NT2/D1 (cell line): Measurements from ENCODE around the gene PITPNM2.
A peak's percentile ranks its signal among the peaks of the same experiment; 100 is the strongest.

Experiments used
- DNase-seq: peaks from one replicate; pipeline ENCODE4 v3.0.0-alpha.2; 2011; ENCODE audit warnings: low read depth, low spot score
- H3K27me3 ChIP-seq: 2 replicates; pipeline ENCODE4 v1.6.0; 2011; ENCODE audit warnings: mild to moderate bottlenecking; ENCODE audit not compliant: insufficient read length, insufficient read depth
- H3K36me3 ChIP-seq: 2 replicates; pipeline ENCODE4 v1.6.1; 2011; ENCODE audit warnings: mild to moderate bottlenecking, low read length, mixed read lengths; ENCODE audit not compliant: insufficient read depth, insufficient read length
- H3K4me1 ChIP-seq: 2 replicates; pipeline ENCODE4 v1.5.1; 2011; ENCODE audit not compliant: insufficient read depth, insufficient read length
- H3K4me3 ChIP-seq: 2 replicates; pipeline ENCODE4 v1.5.1; 2011; ENCODE audit warnings: low read depth; ENCODE audit not compliant: insufficient read length
- H3K9ac ChIP-seq: 2 replicates; pipeline ENCODE4 v1.6.0; 2011; ENCODE audit warnings: low read depth; ENCODE audit not compliant: insufficient read length
- H3K9me3 ChIP-seq: 2 replicates; pipeline ENCODE4 v1.5.1; 2011; ENCODE audit warnings: mild to moderate bottlenecking, low read length; ENCODE audit not compliant: insufficient read depth
- SUZ12 ChIP-seq: IDR thresholded peaks from 2 replicates; pipeline ENCODE4 v1.6.1; 2011; ENCODE audit not compliant: insufficient read length, insufficient read depth; ENCODE audit errors: extremely low read depth
- YY1 ChIP-seq: IDR thresholded peaks from 2 replicates; pipeline ENCODE4 v1.6.1; 2011; ENCODE audit not compliant: insufficient read length, insufficient read depth
- ZNF274 ChIP-seq: IDR thresholded peaks from 2 replicates; pipeline ENCODE4 v1.6.1; 2011; ENCODE audit warnings: mild to moderate bottlenecking, low read depth, low read length

Gene PITPNM2

DNA sequence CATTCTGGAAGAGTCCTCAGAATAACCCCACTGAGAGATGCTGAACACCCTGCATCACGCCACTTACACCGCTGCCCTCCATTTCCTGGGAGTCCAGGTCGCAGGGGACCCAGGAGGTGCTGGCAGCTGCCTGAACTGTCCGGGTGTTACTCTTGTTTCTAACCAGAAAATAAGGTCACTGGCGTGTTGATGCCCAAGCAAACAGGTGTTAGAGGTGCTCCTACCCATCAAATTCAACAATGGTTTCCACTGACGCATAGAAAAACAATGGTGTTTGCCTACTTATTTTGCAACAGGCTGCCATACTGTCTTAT lies 23.8 kb downstream of the PITPNM2 start:
- Histone ChIP-seq H3K9ac (no peak overlapping the region), H3K4me1 (no peaks in the 10 kb centered on the region), H3K4me3 (no peak overlapping the region), H3K36me3 (no peaks in the 10 kb centered on the region), H3K9me3 (no peaks in the 10 kb centered on the region), H3K27me3 (no peaks in the 10 kb centered on the region)
- TF ChIP-seq SUZ12 (no peak), ZNF274 (no peak), YY1 (no peak)
- no peak for DNase-seq

DNA sequence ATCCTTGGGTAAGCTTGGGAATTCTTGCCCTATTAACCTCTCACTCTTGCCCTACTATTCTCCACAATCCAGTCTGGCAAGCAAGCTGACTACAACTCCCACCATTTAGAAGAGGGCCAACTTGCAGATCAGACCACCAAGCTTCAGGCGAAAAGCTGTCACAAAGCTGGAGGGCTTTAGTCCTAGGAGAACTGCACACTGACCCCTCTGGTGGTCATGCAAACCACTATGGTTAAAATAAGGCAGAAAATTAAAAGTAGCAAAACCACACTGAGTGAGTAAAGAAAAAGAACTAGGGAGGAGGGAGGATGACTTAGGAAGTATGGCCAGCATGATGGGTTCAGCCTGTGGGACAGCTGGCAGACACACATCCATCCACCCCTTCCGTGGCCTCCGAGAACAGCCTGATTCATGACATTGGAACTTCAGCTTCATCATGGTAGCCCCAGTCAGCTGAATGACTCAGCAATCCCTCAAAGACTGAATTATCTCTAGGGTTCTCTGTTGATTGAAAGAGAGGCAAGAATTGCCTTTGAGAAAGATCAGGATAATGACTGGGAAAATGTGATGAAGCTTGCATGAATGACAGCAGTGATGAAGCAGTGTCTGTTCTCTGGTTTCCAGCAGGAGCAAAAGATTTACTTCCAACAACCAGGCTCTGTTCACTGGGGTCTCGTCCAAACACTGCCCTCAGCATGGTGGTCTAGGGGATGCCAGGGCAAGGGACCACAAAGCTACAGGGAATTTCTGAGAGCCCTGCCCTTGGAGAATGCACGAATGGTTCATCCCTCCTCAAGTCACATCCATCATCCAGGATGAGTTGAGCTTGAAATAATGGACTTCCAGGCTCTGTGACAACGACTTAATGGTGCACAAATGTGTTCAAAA lies 24.4 kb downstream of the PITPNM2 start:
- Histone ChIP-seq H3K9ac (no peak overlapping the region), H3K36me3 (no peaks in the 10 kb centered on the region), H3K9me3 (no peaks in the 10 kb centered on the region), H3K4me3 (no peak overlapping the region), H3K4me1 (no peaks in the 10 kb centered on the region), H3K27me3 (no peaks in the 10 kb centered on the region)
- no peak for DNase-seq
- TF ChIP-seq YY1 (no peak), ZNF274 (no peak), SUZ12 (no peak)

DNA sequence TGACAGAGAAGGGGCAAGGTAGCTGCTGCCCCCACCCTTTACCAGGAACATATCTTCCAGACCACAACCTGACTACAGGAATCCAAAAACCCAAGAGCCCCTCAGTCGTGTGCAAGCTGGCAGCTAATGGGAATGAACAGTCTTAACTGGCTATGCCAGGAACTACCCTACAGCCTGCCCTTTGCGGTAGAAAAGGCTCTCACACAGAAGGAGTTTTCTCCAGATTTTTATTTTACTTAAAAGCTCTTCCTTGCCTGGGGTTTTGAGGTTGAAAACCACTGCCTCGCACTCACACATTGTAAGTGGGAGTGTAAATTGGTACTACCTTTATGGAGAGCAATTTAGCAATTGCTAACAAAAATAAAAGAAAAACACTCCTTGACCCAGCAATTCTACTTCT lies 28.3 kb downstream of the PITPNM2 start:
- Histone ChIP-seq H3K4me3 (no peak overlapping the region), H3K4me1 (peaks cover 10% of the 10 kb centered on the region), H3K9me3 (no peaks in the 10 kb centered on the region), H3K27me3 (no peaks in the 10 kb centered on the region), H3K9ac (no peak overlapping the region), H3K36me3 (no peaks in the 10 kb centered on the region)
- DNase-seq = no peak
- TF ChIP-seq SUZ12 = no peak
- no peak for TF ChIP-seq ZNF274
- TF ChIP-seq YY1 = no peak

DNA sequence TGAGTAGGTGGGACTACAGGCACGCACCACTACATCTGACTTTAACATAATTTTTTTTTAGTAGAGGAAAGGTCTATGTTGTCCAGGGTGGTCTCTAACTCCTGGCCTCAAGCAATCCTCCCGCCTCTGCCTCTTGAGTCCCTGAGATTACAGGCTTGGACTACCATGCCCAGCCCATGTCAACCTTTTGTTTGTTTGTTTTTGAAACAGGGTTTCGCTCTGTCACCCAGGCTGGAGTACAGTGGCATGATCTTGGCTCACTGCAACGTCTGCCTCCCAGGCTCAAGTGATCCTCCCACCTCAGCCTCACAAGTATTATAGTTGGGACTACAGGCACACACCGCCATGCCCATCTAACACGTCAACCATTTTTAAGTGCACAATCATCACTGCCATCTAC lies 29.2 kb downstream of the PITPNM2 start:
- H3K9me3 ChIP-seq = no peaks in the 10 kb centered on the region
- H3K4me1 ChIP-seq = peaks cover 10% of the 10 kb centered on the region
- no peak for TF ChIP-seq ZNF274
- TF ChIP-seq YY1 = no peak
- no peak for TF ChIP-seq SUZ12
- no peak overlapping the region for H3K4me3 ChIP-seq
- no peak for DNase-seq
- no peak overlapping the region for H3K9ac ChIP-seq
- no peaks in the 10 kb centered on the region for H3K36me3 ChIP-seq
- H3K27me3 ChIP-seq = no peaks in the 10 kb centered on the region

DNA sequence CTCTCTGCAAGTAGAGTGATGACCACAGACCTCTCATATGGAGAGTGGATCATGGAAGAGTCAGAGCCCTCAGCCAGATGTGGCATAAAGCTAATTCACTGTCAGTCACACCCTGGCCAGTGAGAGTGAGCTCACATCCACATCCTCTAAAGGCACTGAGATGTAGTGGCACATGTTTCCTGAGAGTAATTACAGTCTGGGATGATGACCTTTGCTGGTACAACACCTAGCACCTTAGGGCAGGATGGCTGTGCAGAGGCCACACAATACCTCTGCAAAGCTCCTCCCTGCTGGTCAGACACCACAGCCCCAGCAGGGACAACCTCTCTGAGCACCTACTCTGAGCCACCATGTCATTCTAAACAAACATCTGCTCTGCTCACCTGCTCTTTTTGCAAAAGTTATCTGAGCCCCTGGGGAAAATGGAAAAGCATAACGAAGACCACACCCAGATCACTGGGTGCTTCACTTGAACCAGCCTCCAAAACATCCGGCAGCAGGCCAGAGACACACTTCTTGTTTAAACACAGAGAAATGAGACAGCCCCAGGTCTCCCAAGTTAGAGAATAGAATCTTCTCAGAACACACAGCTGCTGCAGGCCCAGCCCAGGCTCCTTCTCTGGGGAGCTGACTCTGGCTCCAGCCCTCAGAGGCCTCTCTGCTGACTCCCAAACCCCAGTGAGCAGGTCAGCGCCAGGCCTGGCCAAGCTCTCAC lies 30.3 kb downstream of the PITPNM2 start:
- no peaks in the 10 kb centered on the region for H3K27me3 ChIP-seq
- H3K4me1 ChIP-seq = peaks cover 10% of the 10 kb centered on the region
- H3K9me3 ChIP-seq = no peaks in the 10 kb centered on the region
- TF ChIP-seq ZNF274 (no peak), YY1 (no peak)
- no peak overlapping the region for H3K4me3 ChIP-seq
- H3K9ac ChIP-seq = no peak overlapping the region
- H3K36me3 ChIP-seq = no peaks in the 10 kb centered on the region
- DNase-seq = no peak

DNA sequence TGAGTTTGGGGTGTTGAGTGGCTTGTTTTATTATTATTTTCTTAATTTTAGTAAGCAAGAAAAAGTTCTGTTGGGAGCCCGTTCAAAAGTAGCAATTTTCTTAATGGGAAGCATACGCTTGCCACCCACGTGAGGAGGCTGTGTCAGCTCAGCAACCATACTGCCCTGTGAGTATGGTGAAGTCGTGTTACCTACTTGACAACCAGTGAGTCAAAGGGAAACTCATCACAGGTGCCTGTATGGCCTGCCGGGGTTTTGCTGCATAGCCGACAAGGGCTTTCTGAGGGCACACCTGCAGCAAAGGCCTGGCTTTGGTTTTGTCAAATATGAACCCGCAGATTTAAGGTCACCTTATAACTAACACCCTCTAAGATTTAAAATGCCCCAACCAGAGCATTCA lies 31.1 kb downstream of the PITPNM2 start:
- DNase-seq = no peak
- H3K4me1 ChIP-seq = peaks cover 11% of the 10 kb centered on the region

DNA sequence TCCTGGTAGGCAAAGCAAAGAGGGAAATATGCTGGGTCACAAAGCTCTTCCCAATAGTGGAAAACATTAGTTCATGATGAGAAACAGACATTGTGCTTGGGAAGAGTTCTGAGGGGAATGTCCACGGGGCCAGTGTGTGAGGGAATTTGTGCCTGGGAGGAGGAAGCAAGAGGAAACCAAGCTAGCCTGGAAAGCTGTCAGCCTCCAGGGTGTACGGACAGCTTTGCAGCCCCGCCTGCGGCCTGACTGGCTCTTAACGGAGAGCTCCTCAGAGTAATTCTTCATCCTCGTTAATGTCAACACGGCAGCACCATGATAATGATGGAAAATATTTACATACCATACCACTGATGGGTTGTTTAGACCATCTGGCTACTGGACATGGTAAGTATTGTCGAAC lies 32.4 kb downstream of the PITPNM2 start:
- Histone ChIP-seq H3K4me1 (peaks cover 13% of the 10 kb centered on the region), H3K9ac (peak overlapping the region; percentile 8), H3K36me3 (no peaks in the 10 kb centered on the region), H3K27me3 (no peaks in the 10 kb centered on the region), H3K9me3 (no peaks in the 10 kb centered on the region), H3K4me3 (no peak overlapping the region)
- DNase-seq = no peak
- TF ChIP-seq YY1 (no peak), ZNF274 (no peak), SUZ12 (no peak)

More for the DNA sequence above, 31.1 kb downstream of the PITPNM2 start:
- H3K9ac ChIP-seq = no peak overlapping the region
- no peaks in the 10 kb centered on the region for H3K9me3 ChIP-seq
- TF ChIP-seq YY1 (no peak), ZNF274 (no peak), SUZ12 (no peak)
- no peak overlapping the region for H3K4me3 ChIP-seq
- no peaks in the 10 kb centered on the region for H3K36me3 ChIP-seq
- no peaks in the 10 kb centered on the region for H3K27me3 ChIP-seq
